ENCODE results near the gene LAMA5. TPM values are rescaled to one million over a fixed set of nuclear protein-coding genes. Genes with fewer than 3 reads are reported as not detected.

The LAMA5 gene
- total RNA-seq, 1 donor from 2014 or later, result 70.9 TPM

- peaks cover 13% of the 10 kb centered on the region for H3K4me1 ChIP-seq
- no peaks in the 10 kb centered on the region for H3K9me3 ChIP-seq (replicated peaks)
- DNase-seq, result no peak
- H3K36me3 ChIP-seq, result peaks cover 87% of the 10 kb centered on the region
- TF ChIP-seq CTCF (IDR thresholded peaks at IDR 0.05; ENCODE audit: borderline replicate concordance), result no peak
- H3K27me3 ChIP-seq (ENCODE audit: low read depth), result no peaks in the 10 kb centered on the region
- H3K27ac ChIP-seq (replicated peaks), result no peak overlapping the region
- intact Hi-C loops (cut with micrococcal nuclease), result no loop called here
- H3K4me3 ChIP-seq, result no peak overlapping the region
These were observed 75.0 kb downstream of the LAMA5 start for GRCh38 chr20:62292108-62292507.

GRCh38 chr20:62291251-62292066 is 75.7 kb downstream of the LAMA5 start:
- Histone ChIP-seq H3K27me3 (ENCODE audit: low read depth) (no peaks in the 10 kb centered on the region), H3K36me3 (peaks cover 87% of the 10 kb centered on the region), H3K4me3 (no peak overlapping the region), H3K9me3 (replicated peaks) (no peaks in the 10 kb centered on the region), H3K27ac (replicated peaks) (no peak overlapping the region), H3K4me1 (peaks cover 13% of the 10 kb centered on the region)
- no peak for DNase-seq
- no peak for TF ChIP-seq CTCF (IDR thresholded peaks at IDR 0.05; ENCODE audit: borderline replicate concordance)
- intact Hi-C loops (cut with micrococcal nuclease), result no loop called here

GRCh38 chr20:62289898-62290297 is 77.2 kb downstream of the LAMA5 start:
- no peaks in the 10 kb centered on the region for H3K27me3 ChIP-seq (ENCODE audit: low read depth)
- no peak for DNase-seq
- peaks cover 29% of the 10 kb centered on the region for H3K4me1 ChIP-seq
- H3K4me3 ChIP-seq, result no peak overlapping the region
- H3K36me3 ChIP-seq, result peaks cover 87% of the 10 kb centered on the region
- TF ChIP-seq CTCF (IDR thresholded peaks at IDR 0.05; ENCODE audit: borderline replicate concordance), result no peak
- H3K27ac ChIP-seq (replicated peaks), result no peak overlapping the region
- no peaks in the 10 kb centered on the region for H3K9me3 ChIP-seq (replicated peaks)
- intact Hi-C loops (cut with micrococcal nuclease), result no loop called here

GRCh38 chr20:62289131-62289530 is 78.0 kb downstream of the LAMA5 start:
- Histone ChIP-seq H3K9me3 (replicated peaks) (no peaks in the 10 kb centered on the region), H3K27ac (replicated peaks) (no peak overlapping the region), H3K4me1 (peaks cover 35% of the 10 kb centered on the region), H3K27me3 (ENCODE audit: low read depth) (no peaks in the 10 kb centered on the region), H3K36me3 (peaks cover 88% of the 10 kb centered on the region), H3K4me3 (no peak overlapping the region)
- intact Hi-C loops (cut with micrococcal nuclease), result no loop called here
- TF ChIP-seq CTCF (IDR thresholded peaks at IDR 0.05; ENCODE audit: borderline replicate concordance), result no peak
- no peak for DNase-seq

GRCh38 chr20:62288535-62289105 is 78.5 kb downstream of the LAMA5 start:
- DNase-seq, result no peak
- peaks cover 88% of the 10 kb centered on the region for H3K36me3 ChIP-seq

More at GRCh38 chr20:62288535-62289105, 78.5 kb downstream of the LAMA5 start:
- intact Hi-C loops (cut with micrococcal nuclease), result no loop called here
- TF ChIP-seq CTCF (IDR thresholded peaks at IDR 0.05; ENCODE audit: borderline replicate concordance), result no peak
- Histone ChIP-seq H3K9me3 (replicated peaks) (no peaks in the 10 kb centered on the region), H3K27me3 (ENCODE audit: low read depth) (no peaks in the 10 kb centered on the region), H3K4me1 (peaks cover 40% of the 10 kb centered on the region), H3K4me3 (no peak overlapping the region), H3K27ac (replicated peaks) (no peak overlapping the region)
